Transverse colon (tissue), 4 donors: Measurements from ENCODE around the gene NMRK2. TPM values are rescaled to one million over a fixed set of nuclear protein-coding genes. Genes with fewer than 3 reads are reported as not detected.

Experiments used
- DNase-seq: peaks from one replicate; pipeline ENCODE4 v3.0.0-alpha.2; 2019
- H3K27ac ChIP-seq, 4 donors: fragments of 200-600 bp; sonication (generic); 2 replicates each; pipeline ENCODE4 v1.5.1; 2016 to 2018; ENCODE audit warnings: inconsistent platforms in 4 of 4
- H3K27me3 ChIP-seq: fragments of 200-600 bp; sonication (generic); 2 replicates; pipeline ENCODE4 v1.5.1; 2017; ENCODE audit warnings: inconsistent platforms
- H3K36me3 ChIP-seq, 4 donors: fragments of 200-600 bp; sonication (generic); 2 replicates each; pipeline ENCODE4 v1.5.1; 2017 to 2019; ENCODE audit warnings: inconsistent platforms in 4 of 4
- H3K4me1 ChIP-seq, 4 donors: fragments of 200-600 bp; sonication (generic); 2 replicates each; pipeline ENCODE4 v1.5.1; 2017 to 2020; ENCODE audit warnings: inconsistent platforms in 4 of 4
- H3K4me3 ChIP-seq, 4 donors: fragments of 200-600 bp; sonication (generic); 1 replicate in 1 of 4; 2 replicates in 3 of 4; pipeline versions ENCODE4 v1.5.1 to v1.6.1; 2017 to 2019; ENCODE audit warnings: inconsistent platforms in 4 of 4
- H3K9me3 ChIP-seq, 2 donors: fragments of 200-600 bp; sonication (generic); 2 replicates each; pipeline ENCODE4 v1.5.1; 2017 to 2019; ENCODE audit warnings: inconsistent platforms in 2 of 2
- CTCF ChIP-seq, 5 experiments: fragments of 200-600 bp in 3 of 5; fragments of 450-650 bp in 2 of 5; sonication (generic) in 3 of 5; IDR thresholded peaks; 1 replicate in 2 of 5; 2 replicates in 3 of 5; pipeline ENCODE4 v1.5.1; 2016 to 2017; ENCODE audit warnings: antibody characterized with exemption in 5 of 5, inconsistent platforms in 3 of 5, mild to moderate bottlenecking in 2 of 5, moderate library complexity in 1 of 5
- EP300 ChIP-seq: sonication (generic); formaldehyde crosslinking; IDR thresholded peaks from one replicate; pipeline ENCODE4 v1.6.1; 2017; ENCODE audit warnings: antibody characterized with exemption, low read depth
- POLR2A ChIP-seq: fragments of 450-650 bp; IDR thresholded peaks from one replicate; pipeline ENCODE4 v1.6.1; 2016; ENCODE audit warnings: antibody characterized with exemption, mild to moderate bottlenecking, moderate library complexity
- POLR2AphosphoS5 ChIP-seq, 3 donors: sonication (generic); formaldehyde crosslinking; IDR thresholded peaks; one replicate each; pipeline ENCODE4 v1.6.1; 2016; ENCODE audit warnings: antibody characterized with exemption in 3 of 3
- WGBS, 2 donors: methylation state at CpG; one replicate each; pipeline ENCODE4 v1.1.5; 2018; ENCODE audit warnings: low coverage in 1 of 2; 5-methylcytosine and 5-hydroxymethylcytosine counted together
- in situ Hi-C, 4 donors: fragments of 200-750 bp; cut with MboI; loops; one replicate each; pipeline versions ENCODE4 v1.15.0 to v1.15.1; 2017; ENCODE audit warnings: low sequenced_read_pairs in 3 of 4, low pct_ligation_motif_present in 1 of 4, low pct_unique_long_range_greater_than_20kb in 1 of 4
- intact Hi-C: fragments of 100-400 bp; cut with DNase I; formaldehyde crosslinking; loops from one replicate; pipeline ENCODE4 v1.15.1; 2023; ENCODE audit warnings: low total_unique reads
- total RNA-seq, 4 donors: library from RNA; depleted of rRNA; stranded (reverse); fragments of >200 nt; gene quantifications; one replicate each; pipeline ENCODE4 v1.1.0, GENCODE V29; 2016

Gene NMRK2
- total RNA-seq, 4 donors from 2014 or later, result 0.41 TPM; not detected in 3

- peaks cover 0 to 7% (median 0%) of the 10 kb centered on the region in 4 donors for H3K4me1 ChIP-seq
- intact Hi-C loops, result no loop called here
- 69% methylated on average over 15 of the region's 15 CpGs; no CpG with 5 or more reads in 1 of the 2 donors for WGBS, 2 donors
- no peak overlapping the region for H3K27ac ChIP-seq
- in situ Hi-C loops, result loop anchor here in 1 of 4 donors (25.0 kb wide), 1 partner anchor 640 kb away; no protein-coding TSS in a partner anchor
- peaks cover 0 to 2% of the 10 kb centered on the region in 2 donors for H3K9me3 ChIP-seq
- no peak for DNase-seq
- TF ChIP-seq EP300 (no peak), CTCF (IDR thresholded peaks at IDR 0.05) (no peak), POLR2A (no peak), POLR2AphosphoS5 (IDR thresholded peaks at IDR 0.05) (no peak)
- H3K36me3 ChIP-seq, result no peaks in the 10 kb centered on the region
- H3K4me3 ChIP-seq, result no peak overlapping the region
- no peaks in the 10 kb centered on the region for H3K27me3 ChIP-seq
These were observed 30.4 kb upstream of the NMRK2 start for GRCh38 chr19:3902317-3902973.

GRCh38 chr19:3904233-3904632 is 28.6 kb upstream of the NMRK2 start:
- 87 to 90% methylated on average over 8 of the region's 8 CpGs for WGBS, 2 donors
- TF ChIP-seq CTCF (IDR thresholded peaks at IDR 0.05), result no peak
- TF ChIP-seq EP300, result no peak
- no peak for TF ChIP-seq POLR2AphosphoS5 (IDR thresholded peaks at IDR 0.05)
- TF ChIP-seq POLR2A, result no peak
- H3K9me3 ChIP-seq, result no peaks in the 10 kb centered on the region
- in situ Hi-C loops (loop anchor here in 1 of 4 donors (25.0 kb wide), 1 partner anchor 642 kb away; no protein-coding TSS in a partner anchor), intact Hi-C loops (no loop called here)
- H3K27me3 ChIP-seq, result no peaks in the 10 kb centered on the region
- peaks cover 0 to 7% (median 0%) of the 10 kb centered on the region in 4 donors for H3K4me1 ChIP-seq
- no peak for DNase-seq
- H3K27ac ChIP-seq, result no peak overlapping the region
- no peaks in the 10 kb centered on the region for H3K36me3 ChIP-seq
- no peak overlapping the region for H3K4me3 ChIP-seq

- intact Hi-C loops, result no loop called here
- Histone ChIP-seq H3K4me1 (no peaks in the 10 kb centered on the region), H3K27ac (no peak overlapping the region), H3K4me3 (no peak overlapping the region), H3K36me3 (no peaks in the 10 kb centered on the region), H3K9me3 (peaks cover 3 to 6% of the 10 kb centered on the region in 2 donors), H3K27me3 (no peaks in the 10 kb centered on the region)
- DNase-seq, result no peak
- WGBS, 2 donors, result 84 to 93% methylated on average over 9 to 38 of the region's 50 CpGs
- in situ Hi-C loops, result loop anchor here in 1 of 4 donors (25.0 kb wide), 1 partner anchor 645 kb away; no protein-coding TSS in a partner anchor
- TF ChIP-seq CTCF (IDR thresholded peaks at IDR 0.05) (no peak), EP300 (no peak), POLR2A (no peak), POLR2AphosphoS5 (IDR thresholded peaks at IDR 0.05) (no peak)
These were observed 25.1 kb upstream of the NMRK2 start for GRCh38 chr19:3907626-3908265.

GRCh38 chr19:3908266-3909054 is 24.4 kb upstream of the NMRK2 start:
- no peaks in the 10 kb centered on the region for H3K27me3 ChIP-seq
- intact Hi-C loops (no loop called here), in situ Hi-C loops (loop anchor here in 1 of 4 donors (25.0 kb wide), 1 partner anchor 646 kb away; no protein-coding TSS in a partner anchor)
- WGBS, 2 donors, result 65% methylated on average over 14 of the region's 14 CpGs; no CpG with 5 or more reads in 1 of the 2 donors
- no peaks in the 10 kb centered on the region for H3K36me3 ChIP-seq
- no peak overlapping the region for H3K4me3 ChIP-seq
- no peaks in the 10 kb centered on the region for H3K4me1 ChIP-seq
- H3K27ac ChIP-seq, result no peak overlapping the region
- TF ChIP-seq EP300 (no peak), POLR2A (no peak), POLR2AphosphoS5 (IDR thresholded peaks at IDR 0.05) (no peak), CTCF (IDR thresholded peaks at IDR 0.05) (no peak)
- peaks cover 3 to 6% of the 10 kb centered on the region in 2 donors for H3K9me3 ChIP-seq
- DNase-seq, result no peak
